ENCODE results near the gene CCDC40.

Gene CCDC40

GRCh38 chr17:80146121-80147034, 109.9 kb downstream of the CCDC40 start:
- no peak for FAIRE-seq

- peak; percentile 99 for FAIRE-seq
Measured at GRCh38 chr17:80147035-80147822, 110.8 kb downstream of the CCDC40 start, which contains the start of gene EIF4A3. Gene EIF4A3, minus strand, starts transcription at chr17:80147128. Its CDS starts 167 bp downstream, at chr17:80146961.

Data from A204.1 (cell line).